ENCODE measurements around the gene EVPL. TPM values are rescaled to one million over a fixed set of nuclear protein-coding genes. Genes with fewer than 3 reads are reported as not detected.

Gene EVPL
- 63.2 TPM for polyA plus RNA-seq
- long read RNA-seq, donor 1: 0 reads
- long read RNA-seq, donor 2, full-length matches to known transcripts: 2 of 2 reads
- long read RNA-seq, donor 2, partial matches to known transcripts: 0 of 2 reads
- long read RNA-seq, donor 2, other reads (novel, unspliced or antisense): 0 of 2 reads
- long read RNA-seq, donor 3: 0 reads
- long read RNA-seq, donor 4: 0 reads
- long read RNA-seq, donor 5: 0 reads
- long read RNA-seq, donor 6, full-length matches to known transcripts: 2 of 2 reads
- long read RNA-seq, donor 6, partial matches to known transcripts: 0 of 2 reads
- long read RNA-seq, donor 6, other reads (novel, unspliced or antisense): 0 of 2 reads
- long read RNA-seq, donor 7, full-length matches to known transcripts: 1 of 13 reads
- long read RNA-seq, donor 7, partial matches to known transcripts: 12 of 13 reads
- long read RNA-seq, donor 7, other reads (novel, unspliced or antisense): 0 of 13 reads
- long read RNA-seq, donor 8, full-length matches to known transcripts: 2 of 2 reads
- long read RNA-seq, donor 8, partial matches to known transcripts: 0 of 2 reads
- long read RNA-seq, donor 8, other reads (novel, unspliced or antisense): 0 of 2 reads
- long read RNA-seq, donor 9: 0 reads
- long read RNA-seq, donor 10: 0 reads
- long read RNA-seq, donor 11, full-length matches to known transcripts: 1 of 1 reads
- long read RNA-seq, donor 11, partial matches to known transcripts: 0 of 1 reads
- long read RNA-seq, donor 11, other reads (novel, unspliced or antisense): 0 of 1 reads

GRCh38 chr17:76027159-76027839, at the start of gene EVPL:
Gene EVPL, minus strand, starts transcription at chr17:76027306. Its CDS starts 108 bp downstream, at chr17:76027198.
- Histone ChIP-seq H3K27ac (ENCODE audit: low read length) (peak within 1 kb of the TSS; percentile 92), H3K4me1 (ENCODE audit: control insufficient read depth, insufficient read depth, low read length) (peaks cover 47% of the 10 kb centered on the region), H3K27me3 (ENCODE audit: control insufficient read depth, insufficient read depth, low read length) (no peaks in the 10 kb centered on the region), H3K4me3 (ENCODE audit: low read length) (peak within 1 kb of the TSS; percentile 61), H3K9me3 (ENCODE audit: control insufficient read depth, low read depth, low read length) (no peaks in the 10 kb centered on the region), H3K36me3 (ENCODE audit: control insufficient read depth, insufficient read depth, low read length) (peaks cover 10% of the 10 kb centered on the region)
- WGBS (ENCODE audit: insufficient coverage, low lambda C conversion rate): no CpG with 5 or more reads among the region's 24 CpGs
- DNase-seq: peak; percentile 87 to 95

GRCh38 chr17:76076146-76076764, 49.1 kb upstream of the EVPL start:
- WGBS (ENCODE audit: insufficient coverage, low lambda C conversion rate): no CpG with 5 or more reads among the region's 41 CpGs
- Histone ChIP-seq H3K36me3 (ENCODE audit: control insufficient read depth, insufficient read depth, low read length) (no peaks in the 10 kb centered on the region), H3K4me3 (ENCODE audit: low read length) (no peak overlapping the region), H3K27ac (ENCODE audit: low read length) (no peak overlapping the region), H3K27me3 (ENCODE audit: control insufficient read depth, insufficient read depth, low read length) (peaks cover 67% of the 10 kb centered on the region), H3K9me3 (ENCODE audit: control insufficient read depth, low read depth, low read length) (peaks cover 8% of the 10 kb centered on the region), H3K4me1 (ENCODE audit: control insufficient read depth, insufficient read depth, low read length) (peaks cover 38% of the 10 kb centered on the region)
- peak in 1 of 2 donors; percentile 20 for DNase-seq

- Histone ChIP-seq H3K4me1 (ENCODE audit: control insufficient read depth, insufficient read depth, low read length) (peaks cover 42% of the 10 kb centered on the region), H3K4me3 (ENCODE audit: low read length) (peak overlapping the region; percentile 11)
- DNase-seq: peak in 1 of 2 donors; percentile 47
Measured at GRCh38 chr17:76075364-76076145, 48.4 kb upstream of the EVPL start.

GRCh38 chr17:76074390-76075363, 47.6 kb upstream of the EVPL start, which contains the start of gene GALR2:
Gene GALR2, plus strand, starts transcription at chr17:76074781. Its CDS starts 103 bp downstream, at chr17:76074884.
- H3K9me3 ChIP-seq (ENCODE audit: control insufficient read depth, low read depth, low read length): peaks cover 8% of the 10 kb centered on the region
- peak within 1 kb of the TSS; percentile 11 for H3K4me3 ChIP-seq (ENCODE audit: low read length)
- H3K36me3 ChIP-seq (ENCODE audit: control insufficient read depth, insufficient read depth, low read length): no peaks in the 10 kb centered on the region
- H3K27ac ChIP-seq (ENCODE audit: low read length): no peak within 1 kb of the TSS
- WGBS (ENCODE audit: insufficient coverage, low lambda C conversion rate): no CpG with 5 or more reads among the region's 92 CpGs
- H3K27me3 ChIP-seq (ENCODE audit: control insufficient read depth, insufficient read depth, low read length): peaks cover 64% of the 10 kb centered on the region
- peaks cover 36% of the 10 kb centered on the region for H3K4me1 ChIP-seq (ENCODE audit: control insufficient read depth, insufficient read depth, low read length)
- DNase-seq: peak in 1 of 2 donors; percentile 30

More at GRCh38 chr17:76075364-76076145, 48.4 kb upstream of the EVPL start:
- Histone ChIP-seq H3K9me3 (ENCODE audit: control insufficient read depth, low read depth, low read length) (peaks cover 8% of the 10 kb centered on the region), H3K27ac (ENCODE audit: low read length) (no peak overlapping the region), H3K27me3 (ENCODE audit: control insufficient read depth, insufficient read depth, low read length) (peaks cover 67% of the 10 kb centered on the region), H3K36me3 (ENCODE audit: control insufficient read depth, insufficient read depth, low read length) (no peaks in the 10 kb centered on the region)
- no CpG with 5 or more reads among the region's 48 CpGs for WGBS (ENCODE audit: insufficient coverage, low lambda C conversion rate)

- Histone ChIP-seq H3K27ac (ENCODE audit: low read length) (peak within 1 kb of the TSS; percentile 14), H3K4me3 (ENCODE audit: low read length) (peak within 1 kb of the TSS; percentile 92), H3K27me3 (ENCODE audit: control insufficient read depth, insufficient read depth, low read length) (peaks cover 40% of the 10 kb centered on the region), H3K9me3 (ENCODE audit: control insufficient read depth, low read depth, low read length) (peaks cover 8% of the 10 kb centered on the region), H3K4me1 (ENCODE audit: control insufficient read depth, insufficient read depth, low read length) (peaks cover 26% of the 10 kb centered on the region), H3K36me3 (ENCODE audit: control insufficient read depth, insufficient read depth, low read length) (peaks cover 7% of the 10 kb centered on the region)
- WGBS (ENCODE audit: insufficient coverage, low lambda C conversion rate): 0% methylated on average over 1 of the region's 57 CpGs
- peak; percentile 91 to 93 for DNase-seq
Measured at GRCh38 chr17:76072148-76072858, 45.2 kb upstream of the EVPL start, which contains the start of gene SRP68. Gene SRP68, minus strand, starts transcription at chr17:76072517. Its CDS starts 26 bp downstream, at chr17:76072491.

GRCh38 chr17:76071531-76072147, 44.5 kb upstream of the EVPL start:
- H3K27ac ChIP-seq (ENCODE audit: low read length): peak overlapping the region; percentile 14
- peaks cover 25% of the 10 kb centered on the region for H3K4me1 ChIP-seq (ENCODE audit: control insufficient read depth, insufficient read depth, low read length)
- H3K36me3 ChIP-seq (ENCODE audit: control insufficient read depth, insufficient read depth, low read length): peaks cover 14% of the 10 kb centered on the region
- DNase-seq: peak in 1 of 2 donors; percentile 18
- peaks cover 33% of the 10 kb centered on the region for H3K27me3 ChIP-seq (ENCODE audit: control insufficient read depth, insufficient read depth, low read length)
- H3K9me3 ChIP-seq (ENCODE audit: control insufficient read depth, low read depth, low read length): peaks cover 8% of the 10 kb centered on the region
- peak overlapping the region; percentile 92 for H3K4me3 ChIP-seq (ENCODE audit: low read length)
- WGBS (ENCODE audit: insufficient coverage, low lambda C conversion rate): no CpG with 5 or more reads among the region's 15 CpGs

- H3K36me3 ChIP-seq (ENCODE audit: control insufficient read depth, insufficient read depth, low read length): peaks cover 60% of the 10 kb centered on the region
Measured at GRCh38 chr17:76065775-76066174, 38.7 kb upstream of the EVPL start.

More at GRCh38 chr17:76065775-76066174, 38.7 kb upstream of the EVPL start:
- WGBS (ENCODE audit: insufficient coverage, low lambda C conversion rate): no CpG with 5 or more reads among the region's 4 CpGs
- no peaks in the 10 kb centered on the region for H3K27me3 ChIP-seq (ENCODE audit: control insufficient read depth, insufficient read depth, low read length)
- DNase-seq: no peak
- no peak overlapping the region for H3K4me3 ChIP-seq (ENCODE audit: low read length)
- no peak overlapping the region for H3K27ac ChIP-seq (ENCODE audit: low read length)
- no peaks in the 10 kb centered on the region for H3K9me3 ChIP-seq (ENCODE audit: control insufficient read depth, low read depth, low read length)
- H3K4me1 ChIP-seq (ENCODE audit: control insufficient read depth, insufficient read depth, low read length): peaks cover under 1% of the 10 kb centered on the region
